Neural progenitor cell (in vitro differentiated cells): Measurements from ENCODE around the gene ITGAD.

ENCODE experiments used
- CTCF ChIP-seq: fragments of 200-600 bp; sonication (generic); IDR thresholded peaks from 2 replicates; pipeline ENCODE4 v1.5.1; 2017; ENCODE audit warnings: antibody characterized with exemption, mild to moderate bottlenecking
- EZH2 ChIP-seq: fragments of 200-600 bp; sonication (generic); IDR thresholded peaks from 2 replicates; pipeline ENCODE4 v1.6.1; 2017; ENCODE audit warnings: antibody characterized with exemption, mild to moderate bottlenecking, moderate library complexity

DNA sequence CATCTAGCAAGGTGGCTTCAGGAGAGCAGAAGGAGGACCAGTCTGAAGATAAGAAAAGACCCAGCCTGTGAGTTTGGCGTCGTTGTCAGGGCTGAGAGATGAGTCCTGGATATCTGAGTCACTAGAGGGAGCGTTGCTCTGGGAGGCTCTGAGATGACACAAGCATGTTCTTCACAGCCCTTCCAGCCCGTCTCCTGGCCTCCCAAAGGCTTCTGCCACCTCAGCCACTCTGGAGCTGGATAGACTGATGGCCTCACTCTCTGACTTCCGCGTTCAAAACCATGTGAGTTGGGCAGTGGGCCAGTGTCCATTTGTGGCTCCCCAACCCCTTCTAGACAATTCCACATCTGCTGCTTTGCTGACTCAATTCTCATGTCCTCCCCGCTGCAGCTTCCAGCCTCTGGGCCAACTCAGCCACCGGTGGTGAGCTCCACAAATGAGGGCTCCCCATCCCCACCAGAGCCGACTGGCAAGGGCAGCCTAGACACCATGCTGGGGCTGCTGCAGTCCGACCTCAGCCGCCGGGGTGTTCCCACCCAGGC, 81.1 kb downstream of the ITGAD start:
- TF ChIP-seq CTCF (no peak), EZH2 (no peak)
